SK-N-SH treated with all-trans-retinoic acid at 6 μM for 48 hours (cell line): Measurements from ENCODE around the gene FASN.

Experiments used
- BACH2 ChIP-seq: fragments of 250-450 bp; sonication (Bioruptor Pico); IDR thresholded peaks from 2 replicates; pipeline ENCODE4 v1.9.0; 2021; ENCODE audit warnings: mild to moderate bottlenecking, borderline replicate concordance
- CSRNP3 ChIP-seq: fragments of 250-450 bp; sonication (Bioruptor Pico); IDR thresholded peaks from 2 replicates; pipeline ENCODE4 v1.5.1; 2021; ENCODE audit warnings: mild to moderate bottlenecking, moderate library complexity
- ISL1 ChIP-seq: fragments of 250-450 bp; sonication (Bioruptor Pico); IDR thresholded peaks from 2 replicates; pipeline ENCODE4 v2.1.2; 2022; ENCODE audit warnings: mild to moderate bottlenecking, moderate library complexity
- PATZ1 ChIP-seq: fragments of 250-450 bp; sonication (Bioruptor Pico); IDR thresholded peaks from 2 replicates; pipeline ENCODE4 v1.8.0; 2020; ENCODE audit warnings: mild to moderate bottlenecking, moderate library complexity, borderline replicate concordance
- ZNF8 ChIP-seq: fragments of 450-650 bp; formaldehyde crosslinking; IDR thresholded peaks from 2 replicates; pipeline ENCODE4 v1.5.0; 2020; ENCODE audit warnings: mild to moderate bottlenecking, moderate library complexity

- TF ChIP-seq PATZ1 (CRISPR knock-in tag), result no peak
- no peak for TF ChIP-seq CSRNP3 (CRISPR knock-in tag)
- TF ChIP-seq ISL1, result no peak
- no peak for TF ChIP-seq BACH2 (CRISPR knock-in tag)
- TF ChIP-seq ZNF8 (CRISPR knock-in tag), result no peak
These were observed 47.8 kb downstream of the FASN start for GRCh38 chr17:82050152-82050760.
